Activated CD8-positive, alpha-beta memory T cell treated with anti-CD3 and anti-CD28 coated beads for 36 hours (primary cell): ENCODE data around the gene TVP23C. TPM values are rescaled to one million over a fixed set of nuclear protein-coding genes. Genes with fewer than 3 reads are reported as not detected.
"Not testable (repeated sequence)": the region's sequence is repeated elsewhere in the genome, so short reads cannot be mapped to it uniquely, and the experiment has no call there.

Experiments
- CTCF ChIA-PET: fragments of 350-600 bp; sonication (Branson Sonifier 250); formaldehyde crosslinking; loops from one replicate; lab custom pipeline; 2021; ENCODE audit warnings: antibody characterized with exemption; lab: Charles Lee
- POLR2A ChIA-PET: fragments of 350-600 bp; sonication (Branson Sonifier 250); formaldehyde crosslinking; loops from one replicate; lab custom pipeline; 2021; ENCODE audit warnings: antibody characterized with exemption; lab: Charles Lee
- total RNA-seq, 2 experiments: library from RNA; stranded (reverse); gene quantifications; one replicate each; pipeline ENCODE4 v1.2.3, GENCODE V29; 2021

TVP23C gene
- total RNA-seq, 2 experiments from 2014 or later: 5.4 to 9.5 TPM

DNA sequence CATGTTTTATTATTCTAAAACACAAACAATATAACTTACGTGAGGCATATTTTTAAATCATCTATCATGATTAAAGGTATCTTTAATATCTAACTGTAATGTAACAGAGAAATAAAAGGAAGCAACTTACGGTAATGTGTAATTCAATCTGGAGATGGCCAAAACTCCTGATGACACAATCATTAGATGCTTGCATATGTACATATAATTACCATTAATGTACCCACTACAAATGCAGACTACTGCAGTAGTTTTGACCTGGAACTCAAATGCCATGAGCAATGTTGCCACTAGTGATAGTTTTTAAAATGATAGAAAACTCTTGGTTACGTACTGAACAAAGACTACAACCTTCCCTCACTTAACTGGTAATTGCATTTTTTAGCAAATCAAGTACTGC is 30.2 kb downstream of the TVP23C start:
- POLR2A ChIA-PET, CTCF ChIA-PET: not testable (repeated sequence)

DNA sequence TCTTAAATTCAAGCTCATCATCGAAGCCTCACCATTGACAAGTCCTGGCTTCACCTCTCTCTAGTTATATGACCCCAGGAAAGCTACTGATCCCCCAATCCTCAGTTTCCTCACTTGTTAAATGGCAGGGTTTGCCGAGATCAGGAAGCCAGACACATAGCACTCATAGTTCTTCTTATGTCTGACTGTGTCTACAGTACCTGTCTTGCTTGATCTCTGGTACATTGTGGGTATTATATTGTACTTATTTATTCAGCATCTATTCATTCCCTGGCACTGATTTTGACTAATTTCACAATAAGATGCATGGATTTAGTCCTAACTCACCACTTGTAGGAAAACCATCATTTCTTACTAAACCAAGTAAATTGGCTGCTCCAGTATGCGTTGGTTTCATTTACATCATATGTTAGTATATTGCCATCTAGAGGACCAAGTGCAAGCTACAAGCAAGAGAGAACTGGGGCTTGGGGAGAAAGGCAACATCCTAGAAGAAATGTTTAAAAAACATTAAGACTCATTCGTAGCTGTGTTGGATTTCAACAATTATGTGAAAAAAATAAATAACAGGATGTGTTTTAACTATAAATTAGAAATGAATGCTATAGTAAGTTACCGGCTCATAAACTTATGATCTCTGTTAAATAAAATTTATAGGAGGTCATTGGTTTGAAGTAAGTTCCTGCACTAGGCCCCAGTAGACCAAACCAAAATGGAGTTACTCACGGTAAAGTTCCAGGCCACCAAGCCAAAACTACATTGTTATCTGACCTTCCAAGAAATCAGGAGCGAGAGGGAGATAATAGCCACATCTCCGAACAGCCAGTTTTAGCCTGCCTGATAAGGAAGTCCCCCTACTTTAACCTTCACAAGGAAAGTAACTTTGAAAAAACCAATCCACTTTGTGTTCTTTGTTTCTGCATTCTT is 36.7 kb downstream of the TVP23C start:
- CTCF ChIA-PET: interaction anchor here (0.6 kb wide), 1 partner anchor 26 kb away, joined by 3 read pairs; no protein-coding TSS in a partner anchor
- POLR2A ChIA-PET: not testable (repeated sequence)

DNA sequence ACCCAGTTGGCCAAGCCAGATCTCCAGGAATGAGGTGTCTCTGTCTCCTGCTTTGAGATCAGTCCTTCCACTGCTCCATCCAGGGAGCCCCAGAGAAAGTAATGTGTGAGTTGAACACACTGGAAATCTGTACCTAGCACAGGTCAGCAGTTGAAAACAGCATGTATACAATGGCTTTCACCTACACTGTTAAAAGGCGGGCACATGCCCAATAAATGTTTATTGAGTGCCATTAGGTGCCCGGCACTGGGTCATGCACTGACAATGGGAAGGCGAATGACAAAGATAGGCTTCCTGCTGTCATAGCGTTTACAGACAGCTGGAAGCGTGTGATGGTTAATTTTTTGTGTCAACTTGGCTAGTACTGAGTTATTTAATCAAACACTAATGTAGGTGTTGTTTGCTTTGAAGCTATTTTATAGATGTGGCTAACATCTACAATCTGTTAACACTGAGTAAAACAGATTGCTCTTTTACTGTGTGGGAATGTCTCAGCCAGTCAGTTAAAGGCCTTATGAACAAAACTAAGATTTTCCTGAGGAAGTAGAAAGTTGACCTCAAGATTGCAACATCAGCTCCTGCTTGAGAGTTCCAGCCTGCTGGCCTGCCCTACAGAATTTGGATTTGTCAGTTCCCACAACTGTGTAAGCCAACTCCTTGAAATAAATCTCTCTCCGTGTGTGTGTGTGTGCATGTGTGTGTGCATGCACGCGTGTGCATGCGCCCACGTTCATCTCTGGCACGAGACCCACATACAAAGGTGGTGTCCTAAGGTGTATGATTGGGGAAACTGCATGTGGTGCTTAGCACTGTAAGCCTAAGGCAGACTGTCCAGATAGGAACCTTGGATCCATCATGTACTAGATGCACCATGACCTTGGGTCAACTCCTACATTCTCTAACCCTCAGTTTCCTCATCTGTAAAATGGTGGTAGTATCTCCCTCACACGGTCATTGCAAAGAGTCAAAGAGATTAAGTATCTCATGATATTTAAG is 38.0 kb downstream of the TVP23C start:
- CTCF ChIA-PET: interaction anchor here (0.6 kb wide), 1 partner anchor 24 kb away, joined by 3 read pairs; no protein-coding TSS in a partner anchor
- POLR2A ChIA-PET: not testable (repeated sequence)

DNA sequence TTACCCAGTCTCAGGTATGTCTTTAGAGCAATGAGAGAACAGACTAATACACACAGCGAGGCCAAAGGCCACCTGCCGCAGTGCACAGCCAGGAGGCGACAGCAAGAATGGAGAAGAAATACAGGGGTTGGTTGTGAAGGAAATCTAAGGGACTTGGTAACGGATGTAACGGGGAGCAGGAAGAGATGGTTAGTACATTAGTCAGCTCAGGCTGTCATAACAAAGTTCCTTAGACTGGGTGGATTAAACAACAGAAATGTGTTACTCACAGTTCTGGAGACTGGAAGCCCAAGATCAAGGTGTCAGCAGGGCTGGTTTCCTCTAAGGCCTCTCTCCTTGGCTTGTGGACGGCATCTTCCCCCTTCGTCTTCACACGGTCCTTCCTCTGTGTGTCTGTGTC is 47.1 kb downstream of the TVP23C start:
- CTCF ChIA-PET: interaction anchor here (1.4 kb wide), 1 partner anchor 13 kb away, joined by 3 read pairs; no protein-coding TSS in a partner anchor
- POLR2A ChIA-PET: no interaction called here

DNA sequence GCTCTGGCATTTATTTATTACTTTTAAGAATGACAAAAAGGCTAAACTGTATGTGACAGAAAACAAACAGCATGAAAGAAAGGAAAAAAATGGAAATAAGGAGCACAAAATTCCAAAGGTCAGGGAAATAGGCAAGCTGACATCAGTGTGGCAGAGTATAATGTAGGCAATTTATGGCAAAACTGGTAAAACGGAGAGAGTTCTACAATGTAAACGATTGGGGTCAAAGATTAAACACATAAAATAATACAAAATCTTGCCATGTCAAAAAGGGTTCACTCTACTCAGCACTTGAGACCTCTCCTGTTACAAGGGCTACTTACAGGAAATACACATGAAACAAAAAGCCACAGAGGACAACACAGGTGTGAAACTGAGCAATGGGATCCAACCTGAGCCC is 48.8 kb downstream of the TVP23C start:
- ChIA-PET CTCF (no interaction called here), POLR2A (no interaction called here)

DNA sequence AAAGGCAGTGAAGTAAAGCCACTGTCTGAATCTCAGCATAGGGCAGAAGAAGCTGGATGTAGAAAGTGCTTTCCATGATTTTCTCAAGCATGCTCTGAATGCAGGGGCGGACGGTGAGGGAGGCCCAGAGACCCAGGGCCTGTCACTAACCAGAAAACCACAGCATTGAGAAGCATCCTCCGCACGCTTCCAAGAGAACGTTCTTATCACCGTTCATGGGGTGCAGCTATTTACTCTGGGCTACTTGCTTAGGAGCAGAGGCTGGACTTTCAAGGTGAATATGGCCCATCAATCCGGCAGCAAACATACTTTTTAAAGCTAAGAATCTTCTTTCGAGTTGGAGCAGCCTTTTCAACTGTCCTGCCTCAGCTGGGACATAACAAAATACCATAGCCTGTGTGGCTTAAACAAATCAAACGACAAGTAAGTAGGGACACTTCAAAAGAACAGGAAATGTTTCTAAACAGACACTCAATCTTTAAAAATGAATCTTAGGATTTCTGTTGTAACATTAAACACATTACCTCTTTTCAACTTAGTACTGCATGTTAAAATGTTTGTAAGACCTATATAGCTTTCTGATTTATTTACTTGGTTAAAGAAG is 49.3 kb downstream of the TVP23C start:
- CTCF ChIA-PET: no interaction called here
- POLR2A ChIA-PET: no interaction called here

DNA sequence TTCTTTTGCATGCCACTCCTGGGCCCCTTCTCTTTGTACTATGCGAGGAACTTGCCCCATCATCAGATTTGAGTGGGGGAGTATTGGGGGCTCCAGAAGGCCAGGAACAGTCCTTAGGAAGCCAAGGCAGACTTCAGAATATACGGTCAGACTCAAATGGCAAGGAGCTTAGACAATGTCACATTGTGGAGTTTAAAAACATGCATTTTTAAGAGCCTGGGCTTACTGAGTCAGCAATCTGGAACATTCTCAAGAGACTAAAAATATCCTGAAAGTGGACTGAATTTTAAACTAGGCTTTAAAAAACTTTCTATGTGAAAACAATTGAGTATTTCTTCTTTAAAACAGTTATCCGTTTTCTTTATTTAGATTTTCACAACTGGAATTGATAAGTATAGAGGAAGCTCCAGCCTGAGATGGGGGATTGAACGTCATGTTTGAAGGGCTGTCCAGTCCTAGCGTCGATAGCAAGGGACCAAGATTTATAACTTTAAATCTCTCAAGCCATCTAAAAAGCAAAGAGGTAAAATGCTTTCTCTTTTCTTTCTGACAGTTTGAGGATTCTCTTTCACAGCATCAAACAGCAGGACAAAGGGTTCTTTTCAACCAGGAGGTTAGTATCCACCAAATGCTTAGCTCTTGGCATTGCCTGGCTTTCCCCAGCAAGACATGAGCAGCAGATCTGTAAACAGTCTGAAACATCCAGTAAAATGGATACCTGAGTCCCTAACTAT is 50.1 kb downstream of the TVP23C start:
- CTCF ChIA-PET: no interaction called here
- POLR2A ChIA-PET: no interaction called here

DNA sequence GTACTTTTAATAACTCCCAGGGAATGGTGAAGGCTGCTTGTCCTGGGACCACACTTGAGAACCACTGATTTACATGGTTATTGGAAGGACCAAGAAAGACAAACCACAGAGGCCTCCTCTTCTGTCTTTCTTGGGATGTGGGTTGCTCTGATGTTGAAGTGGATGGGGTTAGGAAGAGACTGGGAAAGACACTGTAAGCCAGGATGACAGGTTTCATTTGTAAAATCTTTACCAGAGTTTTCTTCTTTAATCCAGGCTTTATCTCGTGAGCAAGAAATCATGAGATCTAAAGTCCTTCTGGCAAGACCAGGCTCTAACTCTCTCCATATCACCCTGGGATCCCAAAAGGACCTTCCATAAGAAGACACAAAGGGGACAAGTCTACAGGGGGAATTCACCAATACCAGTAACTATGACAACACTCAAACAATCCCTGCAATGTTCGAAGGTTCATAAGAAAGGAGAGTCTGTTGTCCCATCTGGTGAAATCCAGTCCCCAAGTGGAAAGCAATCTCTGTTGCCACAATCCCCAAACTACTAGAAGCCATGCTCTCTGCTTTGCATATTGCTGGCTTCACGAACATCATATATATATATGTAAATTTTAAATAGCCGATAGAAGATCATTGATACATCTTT is 51.1 kb downstream of the TVP23C start:
- CTCF ChIA-PET: no interaction called here

DNA sequence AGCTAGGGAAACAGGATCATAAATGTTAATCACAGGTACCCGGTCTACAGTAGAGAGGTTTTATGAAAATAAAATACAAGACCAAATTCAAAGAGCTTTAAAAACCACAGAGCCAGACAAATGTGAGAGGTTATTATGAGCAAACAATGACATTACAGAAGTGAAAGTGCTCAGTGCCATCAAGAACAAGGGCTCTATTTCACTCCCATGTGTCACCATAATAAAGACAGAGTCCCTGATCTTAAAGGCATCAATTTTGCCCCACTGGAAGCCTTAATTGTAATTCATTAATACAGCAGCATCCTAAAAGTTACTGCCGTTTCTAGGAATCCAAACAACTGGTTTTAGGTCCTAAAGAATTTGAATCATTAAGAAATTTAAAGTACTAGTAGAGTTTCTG is 52.1 kb downstream of the TVP23C start:
- CTCF ChIA-PET: interaction anchor here (1.0 kb wide), 1 partner anchor 8 kb away, joined by 5 read pairs; no protein-coding TSS in a partner anchor
- POLR2A ChIA-PET: no interaction called here

More for the DNA sequence above, 51.1 kb downstream of the TVP23C start:
- POLR2A ChIA-PET: no interaction called here

DNA sequence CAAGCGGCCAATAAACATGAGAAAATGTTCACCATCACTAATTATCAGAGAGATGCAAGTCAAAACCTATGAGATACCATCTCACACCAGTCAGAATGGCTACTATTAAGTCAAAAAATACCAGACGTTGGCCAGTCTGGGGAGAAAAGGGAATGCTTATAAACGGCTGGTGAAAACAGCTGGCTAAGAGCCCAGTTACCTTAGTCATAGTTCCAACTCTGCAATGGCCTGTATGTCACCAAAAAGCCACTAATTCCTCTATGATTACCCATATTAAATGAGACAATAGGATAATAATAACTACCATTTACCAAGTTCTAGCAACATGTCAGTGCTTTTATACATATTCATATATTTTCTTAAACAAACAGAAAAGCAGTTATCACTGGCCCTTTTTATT is 52.9 kb downstream of the TVP23C start:
- POLR2A ChIA-PET: interaction anchor here (0.6 kb wide), 1 partner anchor 1318 kb away, joined by 3 read pairs; no protein-coding TSS in a partner anchor

DNA sequence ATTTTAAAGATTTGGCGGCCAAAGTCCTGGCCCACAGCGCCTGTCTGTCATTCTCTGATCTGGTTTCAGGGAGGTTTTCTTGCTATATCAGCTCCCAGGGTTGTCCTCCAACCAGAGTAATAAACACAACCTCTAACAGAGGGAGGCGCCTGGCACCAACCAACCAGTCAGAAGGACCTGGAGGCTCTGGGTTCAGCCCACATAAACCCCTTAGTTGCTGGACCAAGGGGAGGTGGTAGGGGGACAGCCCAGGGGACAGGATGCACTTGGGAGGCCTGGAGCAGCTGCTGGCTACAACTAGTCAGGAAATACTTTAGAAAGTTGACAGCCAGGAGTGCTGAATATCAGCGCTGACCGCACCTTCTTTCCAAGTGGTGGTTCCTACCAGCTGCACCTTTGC is 54.2 kb downstream of the TVP23C start:
- POLR2A ChIA-PET: no interaction called here
- CTCF ChIA-PET: no interaction called here

More for the DNA sequence above, 52.9 kb downstream of the TVP23C start:
- CTCF ChIA-PET: interaction anchor here (1.0 kb wide), 1 partner anchor 8 kb away, joined by 5 read pairs; no protein-coding TSS in a partner anchor

DNA sequence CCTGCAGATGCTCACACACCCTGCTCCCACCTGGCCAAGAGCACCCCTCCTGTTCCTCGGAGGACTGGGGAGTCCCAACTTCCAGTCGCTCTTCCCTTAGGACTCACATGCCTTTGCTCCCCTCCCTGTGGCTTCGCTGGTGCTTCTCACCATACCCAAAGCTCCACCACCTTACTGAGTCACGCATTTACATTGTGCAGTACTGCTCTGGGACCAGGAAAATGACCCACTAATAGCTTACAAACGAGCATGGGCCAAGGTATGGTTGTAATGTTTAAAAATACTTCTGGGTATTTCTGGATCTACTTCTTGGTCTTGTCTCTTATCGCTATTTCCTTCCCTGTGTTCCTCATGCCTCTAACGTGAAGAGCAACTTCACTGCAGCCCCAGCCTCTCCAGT is 54.8 kb downstream of the TVP23C start:
- POLR2A ChIA-PET: no interaction called here
- CTCF ChIA-PET: no interaction called here

DNA sequence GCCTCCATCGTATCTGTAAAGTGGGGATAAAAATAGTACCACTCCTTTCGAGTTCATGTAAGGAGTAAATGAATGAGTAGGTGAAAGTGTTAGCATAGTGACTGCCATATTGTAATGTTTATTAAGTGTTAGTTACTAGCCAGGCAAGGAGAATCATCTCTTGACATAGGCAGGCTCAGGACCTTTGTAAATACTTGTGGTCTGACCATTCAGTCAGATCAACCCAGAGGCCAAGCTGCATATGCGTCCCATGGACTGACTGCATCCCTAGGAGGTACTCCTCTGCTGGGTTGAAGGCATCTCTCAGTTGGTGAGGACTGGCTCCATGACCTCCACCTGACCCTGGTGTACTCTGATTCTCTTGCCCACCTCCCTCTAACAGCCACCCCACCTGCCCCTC is 55.4 kb downstream of the TVP23C start:
- ChIA-PET CTCF (no interaction called here), POLR2A (no interaction called here)

DNA sequence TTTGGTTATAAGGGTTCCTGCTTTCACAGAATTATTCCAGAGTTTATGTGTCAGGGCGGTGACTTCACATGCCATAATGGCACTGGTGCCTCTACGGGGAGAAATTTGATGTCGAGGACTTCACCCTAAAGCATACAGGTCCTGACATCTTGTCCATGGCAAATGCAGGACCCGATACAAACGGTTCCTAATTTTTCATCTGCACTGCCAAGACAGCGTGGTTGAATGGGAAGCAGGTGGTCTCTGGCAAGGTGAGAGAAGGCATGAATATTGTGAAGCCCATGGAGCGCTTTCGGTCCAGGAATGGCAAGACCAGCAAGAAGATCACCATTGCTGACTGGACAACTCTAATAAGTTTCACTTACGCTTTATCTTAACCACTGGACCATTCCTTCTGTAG is 56.3 kb downstream of the TVP23C start:
- CTCF ChIA-PET: no interaction called here
- POLR2A ChIA-PET: no interaction called here

DNA sequence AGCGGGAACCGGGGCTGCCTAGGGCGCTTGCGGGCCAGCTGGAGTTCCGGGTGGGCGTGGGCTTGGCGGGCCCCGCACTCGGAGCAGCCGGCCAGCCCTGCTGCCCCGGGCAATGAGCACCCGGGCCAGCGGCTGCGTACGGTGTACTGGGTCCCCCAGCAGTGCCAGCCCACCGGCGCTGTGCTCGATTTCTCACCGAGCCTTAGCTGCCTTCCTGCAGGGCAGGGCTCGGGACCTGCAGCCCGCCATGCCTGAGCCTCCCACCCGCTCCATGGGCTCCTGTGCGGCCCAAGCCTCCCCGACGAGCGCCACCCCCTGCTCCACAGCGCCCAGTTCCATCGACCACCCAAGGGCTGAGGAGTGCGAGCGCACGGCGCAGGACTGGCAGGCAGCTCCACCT is 57.6 kb downstream of the TVP23C start:
- POLR2A ChIA-PET, CTCF ChIA-PET: not testable (repeated sequence)

DNA sequence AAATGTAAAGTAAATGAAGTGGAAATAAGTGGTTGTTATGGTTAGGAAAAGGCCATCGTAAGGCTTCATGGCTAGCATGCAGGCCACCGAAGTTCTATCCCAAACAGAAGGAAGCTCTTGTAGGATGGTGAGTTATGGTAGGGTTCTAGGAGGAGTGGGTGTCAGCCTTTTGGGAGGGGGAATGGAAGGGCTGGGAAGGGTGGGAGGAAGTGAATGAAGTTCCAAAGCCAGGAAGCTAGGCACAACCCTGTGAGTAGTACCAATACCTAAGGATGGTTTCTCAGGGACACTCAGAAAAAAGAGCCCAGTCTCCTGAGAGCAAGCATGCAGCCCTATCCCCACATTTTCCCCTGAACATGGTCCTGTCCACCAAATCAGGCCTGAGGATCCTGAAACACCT is 59.6 kb downstream of the TVP23C start:
- CTCF ChIA-PET: interaction anchor here (1.8 to 1.9 kb wide), 2 partner anchors 246 to 255 kb away, joined by 8 to 12 read pairs; no protein-coding TSS in a partner anchor

DNA sequence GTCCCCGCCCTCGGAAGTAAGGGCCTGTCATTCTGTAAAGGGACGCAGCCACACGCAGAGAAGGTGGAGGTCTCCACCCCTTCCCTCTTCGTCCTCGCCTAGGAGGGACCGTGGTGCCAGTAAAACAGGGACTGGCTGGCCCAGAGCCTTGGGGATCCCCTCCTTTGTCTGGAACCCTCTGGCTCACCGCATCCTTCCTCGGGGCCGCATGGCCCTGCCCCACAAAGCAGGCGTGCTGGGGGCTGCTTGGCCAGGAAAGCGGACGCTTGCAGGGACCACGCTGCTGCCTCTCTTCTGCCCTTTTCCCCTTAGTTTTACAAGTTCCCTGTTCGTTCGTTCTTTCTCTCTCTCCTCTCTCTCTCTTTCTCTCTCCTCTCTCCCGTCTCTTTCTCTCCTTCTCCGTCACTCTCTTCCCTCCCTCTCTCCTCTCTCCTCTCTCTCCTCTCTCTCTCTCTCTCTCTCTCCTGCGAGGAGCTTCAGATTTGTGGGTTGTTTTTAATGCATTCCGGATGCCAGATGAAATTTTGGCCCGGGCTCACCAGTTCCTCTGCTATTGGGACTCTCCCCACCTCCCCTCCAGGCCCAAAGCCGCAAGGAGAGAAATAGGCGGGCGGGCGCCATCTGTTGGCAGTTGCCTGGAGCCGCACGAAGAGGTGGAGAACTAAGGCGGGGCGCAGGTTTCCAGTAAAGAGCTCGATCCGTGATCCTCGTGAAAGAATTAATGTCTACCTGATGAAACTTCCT is 60.7 kb downstream of the TVP23C start:
- POLR2A ChIA-PET: no interaction called here
- CTCF ChIA-PET: interaction anchor here (0.5 to 1.9 kb wide), 13 partner anchors 8 to 1215 kb away, joined by 3 to 12 read pairs (median 3); no protein-coding TSS in a partner anchor

More for the DNA sequence above, 59.6 kb downstream of the TVP23C start:
- POLR2A ChIA-PET: no interaction called here
